Skin epidermis (tissue), 12 donors: ENCODE data around the gene ARFGAP1.
A peak's percentile ranks its signal among the peaks of the same experiment; 100 is the strongest.
"Not testable (repeated sequence)": the region's sequence is repeated elsewhere in the genome, so short reads cannot be mapped to it uniquely, and the experiment has no call there.

ENCODE experiments used
- H3K27ac ChIP-seq, 21 experiments: fragments of 200-600 bp; sonication (generic) in 11 of 21; one replicate each; pipeline ENCODE4 v1.5.0; 2020; ENCODE audit warnings: mild to moderate bottlenecking in 3 of 21, inconsistent platforms in 2 of 21, moderate library complexity in 2 of 21
- H3K4me3 ChIP-seq, 7 experiments: fragments of 200-600 bp; sonication (generic) in 2 of 7; one replicate each; pipeline ENCODE4 v1.5.0; 2020; ENCODE audit warnings: inconsistent platforms in 2 of 7, mild to moderate bottlenecking in 2 of 7, moderate library complexity in 1 of 7

Gene ARFGAP1

GRCh38 chr20:63238514-63239125 lies 34.0 kb upstream of the ARFGAP1 start:
- Histone ChIP-seq H3K4me3 (no peak overlapping the region), H3K27ac (peak overlapping the region in 1 of 21 experiments; percentile 60)

- Histone ChIP-seq H3K4me3 (no peak overlapping the region), H3K27ac (peak overlapping the region in 1 of 21 experiments; percentile 60)
These were observed 33.2 kb upstream of the ARFGAP1 start for GRCh38 chr20:63239431-63239830.

- no peak overlapping the region for H3K27ac ChIP-seq
These were observed 32.6 kb upstream of the ARFGAP1 start for GRCh38 chr20:63240004-63240403.

GRCh38 chr20:63241272-63241671 lies 31.3 kb upstream of the ARFGAP1 start:
- Histone ChIP-seq H3K4me3 (no peak overlapping the region), H3K27ac (no peak overlapping the region)

More at GRCh38 chr20:63240004-63240403, 32.6 kb upstream of the ARFGAP1 start:
- no peak overlapping the region for H3K4me3 ChIP-seq

GRCh38 chr20:63242736-63243135 lies 29.9 kb upstream of the ARFGAP1 start:
- Histone ChIP-seq H3K4me3 (no peak overlapping the region), H3K27ac (no peak overlapping the region)

GRCh38 chr20:63243604-63244247 lies 28.9 kb upstream of the ARFGAP1 start:
- Histone ChIP-seq H3K27ac (no peak overlapping the region), H3K4me3 (no peak overlapping the region)

GRCh38 chr20:63244468-63244867 lies 28.1 kb upstream of the ARFGAP1 start:
- Histone ChIP-seq H3K27ac (no peak overlapping the region), H3K4me3 (no peak overlapping the region)

- no peak overlapping the region for H3K4me3 ChIP-seq
- H3K27ac ChIP-seq, result no peak overlapping the region
These were observed 25.9 kb upstream of the ARFGAP1 start for GRCh38 chr20:63246490-63247288.

GRCh38 chr20:63247671-63248228 lies 24.9 kb upstream of the ARFGAP1 start:
- no peak overlapping the region for H3K27ac ChIP-seq
- no peak overlapping the region for H3K4me3 ChIP-seq

- Histone ChIP-seq H3K4me3 (no peak overlapping the region), H3K27ac (no peak overlapping the region)
These were observed 23.6 kb upstream of the ARFGAP1 start for GRCh38 chr20:63248835-63249591.

- Histone ChIP-seq H3K4me3 (no peak overlapping the region), H3K27ac (no peak overlapping the region)
These were observed 22.7 kb upstream of the ARFGAP1 start for GRCh38 chr20:63249891-63250290.

GRCh38 chr20:63251350-63251749 lies 21.3 kb upstream of the ARFGAP1 start:
- H3K27ac ChIP-seq, H3K4me3 ChIP-seq: not testable (repeated sequence)

GRCh38 chr20:63252284-63252711 lies 20.3 kb upstream of the ARFGAP1 start:
- H3K27ac ChIP-seq, result no peak overlapping the region
- no peak overlapping the region for H3K4me3 ChIP-seq

- H3K27ac ChIP-seq, result no peak overlapping the region
- no peak overlapping the region for H3K4me3 ChIP-seq
These were observed 19.6 kb upstream of the ARFGAP1 start for GRCh38 chr20:63253065-63253437.

GRCh38 chr20:63253438-63254231 lies 19.0 kb upstream of the ARFGAP1 start:
- Histone ChIP-seq H3K27ac (peak overlapping the region in 2 of 21 experiments; percentile 7 to 25), H3K4me3 (peak overlapping the region in 6 of 7 experiments; percentile 3 to 25 (median 14))

GRCh38 chr20:63254232-63254605 lies 18.4 kb upstream of the ARFGAP1 start, which contains the start of gene NKAIN4:
TSS of gene NKAIN4 (minus strand) at chr20:63254463. CDS start at chr20:63254450, 13 bp downstream.
- peak within 1 kb of the TSS in 2 of 21 experiments; percentile 7 to 25 for H3K27ac ChIP-seq

GRCh38 chr20:63254606-63255384 lies 17.8 kb upstream of the ARFGAP1 start:
- peak overlapping the region in 1 of 7 experiments; percentile 10 for H3K4me3 ChIP-seq
- no peak overlapping the region for H3K27ac ChIP-seq

More at GRCh38 chr20:63254232-63254605, 18.4 kb upstream of the ARFGAP1 start, which contains the start of gene NKAIN4:
- H3K4me3 ChIP-seq, result peak within 1 kb of the TSS in 6 of 7 experiments; percentile 3 to 25 (median 14)
